ENCODE results near the gene PPAN. TPM values are rescaled to one million over a fixed set of nuclear protein-coding genes. Genes with fewer than 3 reads are reported as not detected.

Gene PPAN
- polyA plus RNA-seq, 3 donors = 7.2 to 26.2 (median 7.6) TPM

DNA sequence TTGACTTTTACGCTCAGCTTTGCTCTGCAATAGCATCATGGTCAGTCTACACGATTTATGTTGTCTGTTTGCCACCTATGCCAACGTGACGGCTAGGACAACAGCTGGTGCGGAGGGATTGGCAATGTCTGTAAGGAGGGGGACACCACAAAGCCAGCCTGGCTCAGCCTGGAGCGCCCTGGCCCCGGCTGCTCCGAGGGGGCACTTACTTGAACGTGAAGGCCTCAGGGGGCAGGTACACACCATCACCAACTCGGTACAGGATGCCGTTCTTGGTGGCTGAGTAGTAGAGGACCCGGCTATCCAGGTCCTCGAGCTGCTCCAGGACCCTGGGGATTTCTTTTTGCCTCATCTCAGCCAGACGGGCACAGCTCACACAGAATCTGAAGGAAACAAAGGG is 40.0 kb downstream of the PPAN start:
- Histone ChIP-seq H3K27me3 (ENCODE audit: control insufficient read depth in 2 of 2, insufficient read depth in 2 of 2, low read length in 2 of 2) (no peaks in the 10 kb centered on the region), H3K79me2 (ENCODE audit: insufficient read depth, low read length) (peaks cover 9% of the 10 kb centered on the region), H3K9ac (ENCODE audit: insufficient read depth, low read length, poor library complexity, severe bottlenecking) (no peak overlapping the region), H3K9me3 (replicated peaks in 1 of 2; ENCODE audit: control insufficient read depth in 1 of 2, insufficient read depth in 1 of 2, low read length in 2 of 2) (no peaks in the 10 kb centered on the region), H3K27ac (ENCODE audit: low read depth in 1 of 2, low read length in 2 of 2) (no peak overlapping the region), H3K4me1 (ENCODE audit: control insufficient read depth in 1 of 2, insufficient read depth in 2 of 2, low read length in 2 of 2) (no peaks in the 10 kb centered on the region), H3K4me3 (replicated peaks in 1 of 3; ENCODE audit: low read depth in 2 of 3, low read length in 3 of 3) (no peak overlapping the region), H3K36me3 (replicated peaks in 1 of 2; ENCODE audit: control insufficient read depth in 1 of 2, insufficient read depth in 2 of 2, low read length in 2 of 2) (peaks cover 83 to 90% of the 10 kb centered on the region in 2 donors), H4K20me1 (ENCODE audit: insufficient read depth, low read length) (no peaks in the 10 kb centered on the region), H3K4me2 (replicated peaks; ENCODE audit: extremely low read depth, low read length, poor library complexity, severe bottlenecking) (no peak overlapping the region), H2AFZ (ENCODE audit: insufficient read depth, low read depth, low read length, poor library complexity, severe bottlenecking) (no peak overlapping the region)
- no peaks in the 10 kb centered on the region for H3K9me3 Mint-ChIP-seq
- DNase-seq = no peak
- peak overlapping the region in 4 of 7 donors; percentile 10 to 72 (median 29) for H3K27ac Mint-ChIP-seq
- H3K4me3 Mint-ChIP-seq = no peak overlapping the region
- no peaks in the 10 kb centered on the region for H3K27me3 Mint-ChIP-seq (ENCODE audit: low read depth in 3 of 3)
- H3K4me1 Mint-ChIP-seq = no peaks in the 10 kb centered on the region
- TF ChIP-seq, protein P1, sequence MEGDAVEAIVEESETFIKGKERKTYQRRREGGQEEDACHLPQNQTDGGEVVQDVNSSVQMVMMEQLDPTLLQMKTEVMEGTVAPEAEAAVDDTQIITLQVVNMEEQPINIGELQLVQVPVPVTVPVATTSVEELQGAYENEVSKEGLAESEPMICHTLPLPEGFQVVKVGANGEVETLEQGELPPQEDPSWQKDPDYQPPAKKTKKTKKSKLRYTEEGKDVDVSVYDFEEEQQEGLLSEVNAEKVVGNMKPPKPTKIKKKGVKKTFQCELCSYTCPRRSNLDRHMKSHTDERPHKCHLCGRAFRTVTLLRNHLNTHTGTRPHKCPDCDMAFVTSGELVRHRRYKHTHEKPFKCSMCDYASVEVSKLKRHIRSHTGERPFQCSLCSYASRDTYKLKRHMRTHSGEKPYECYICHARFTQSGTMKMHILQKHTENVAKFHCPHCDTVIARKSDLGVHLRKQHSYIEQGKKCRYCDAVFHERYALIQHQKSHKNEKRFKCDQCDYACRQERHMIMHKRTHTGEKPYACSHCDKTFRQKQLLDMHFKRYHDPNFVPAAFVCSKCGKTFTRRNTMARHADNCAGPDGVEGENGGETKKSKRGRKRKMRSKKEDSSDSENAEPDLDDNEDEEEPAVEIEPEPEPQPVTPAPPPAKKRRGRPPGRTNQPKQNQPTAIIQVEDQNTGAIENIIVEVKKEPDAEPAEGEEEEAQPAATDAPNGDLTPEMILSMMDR (IDR thresholded peaks at IDR 0.05) = no peak
- H3K36me3 Mint-ChIP-seq = peaks cover 77 to 100% of the 10 kb centered on the region in 2 donors
- WGBS (ENCODE audit: insufficient coverage) = 99% methylated on average over 8 of the region's 14 CpGs
- intact Hi-C loops (cut with micrococcal nuclease) = no loop called here

DNA sequence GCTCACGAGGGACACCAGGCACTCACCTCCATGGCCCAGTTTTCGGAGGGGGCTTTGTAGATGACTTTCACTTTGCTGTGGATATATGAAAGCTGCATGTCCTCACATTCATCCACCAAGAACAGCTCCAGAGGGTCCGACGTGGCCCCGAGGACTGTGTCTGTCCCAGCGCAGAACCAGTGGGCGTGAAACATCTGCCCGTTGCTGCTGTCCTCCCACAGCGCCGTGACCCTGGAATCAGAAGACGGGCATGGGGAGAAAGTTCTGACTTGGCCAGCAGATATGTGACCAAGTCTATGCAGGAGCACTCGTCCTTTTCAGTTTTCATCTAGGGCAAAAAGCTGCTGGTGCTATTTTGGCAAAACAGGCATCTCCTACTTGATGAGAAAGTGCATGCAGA is 43.3 kb downstream of the PPAN start:
- H3K27me3 Mint-ChIP-seq (ENCODE audit: low read depth in 3 of 3) = no peaks in the 10 kb centered on the region
- no peak overlapping the region for H3K9ac ChIP-seq (ENCODE audit: insufficient read depth, low read length, poor library complexity, severe bottlenecking)
- H3K36me3 ChIP-seq (replicated peaks in 1 of 2; ENCODE audit: control insufficient read depth in 1 of 2, insufficient read depth in 2 of 2, low read length in 2 of 2) = peaks cover 79 to 90% of the 10 kb centered on the region in 2 donors
- WGBS (ENCODE audit: insufficient coverage) = 98% methylated on average over 12 of the region's 12 CpGs
- TF ChIP-seq, protein P1 (IDR thresholded peaks at IDR 0.05) = no peak
- H3K4me1 ChIP-seq (ENCODE audit: control insufficient read depth in 1 of 2, insufficient read depth in 2 of 2, low read length in 2 of 2) = no peaks in the 10 kb centered on the region
- H3K9me3 ChIP-seq (replicated peaks in 1 of 2; ENCODE audit: control insufficient read depth in 1 of 2, insufficient read depth in 1 of 2, low read length in 2 of 2) = no peaks in the 10 kb centered on the region
- H3K27ac Mint-ChIP-seq = peak overlapping the region in 2 of 7 donors; percentile 6 to 16
- peaks cover 9% of the 10 kb centered on the region for H3K79me2 ChIP-seq (ENCODE audit: insufficient read depth, low read length)
- no peaks in the 10 kb centered on the region for H3K4me1 Mint-ChIP-seq
- intact Hi-C loops (cut with micrococcal nuclease) = no loop called here
- no peak overlapping the region for H3K4me2 ChIP-seq (replicated peaks; ENCODE audit: extremely low read depth, low read length, poor library complexity, severe bottlenecking)
- H3K9me3 Mint-ChIP-seq = no peaks in the 10 kb centered on the region
- no peak overlapping the region for H3K4me3 ChIP-seq (replicated peaks in 1 of 3; ENCODE audit: low read depth in 2 of 3, low read length in 3 of 3)
- peaks cover 76 to 99% of the 10 kb centered on the region in 2 donors for H3K36me3 Mint-ChIP-seq
- no peaks in the 10 kb centered on the region for H4K20me1 ChIP-seq (ENCODE audit: insufficient read depth, low read length)
- H3K27ac ChIP-seq (ENCODE audit: low read depth in 1 of 2, low read length in 2 of 2) = peak overlapping the region in 1 of 2 donors; percentile 12
- H3K4me3 Mint-ChIP-seq = no peak overlapping the region
- H2AFZ ChIP-seq (ENCODE audit: insufficient read depth, low read depth, low read length, poor library complexity, severe bottlenecking) = no peak overlapping the region
- DNase-seq = no peak
- H3K27me3 ChIP-seq (ENCODE audit: control insufficient read depth in 2 of 2, insufficient read depth in 2 of 2, low read length in 2 of 2) = no peaks in the 10 kb centered on the region
